GM21576 (cell line): ENCODE data around the gene HDLBP.

Experiments used
- ATAC-seq: cut with Tn5 transposase; IDR thresholded peaks from one replicate; pipeline ENCODE4 v1.9.1; 2021; ENCODE audit warnings: mild to moderate bottlenecking, moderate library complexity; ENCODE audit not compliant: unreplicated experiment

The HDLBP gene

DNA sequence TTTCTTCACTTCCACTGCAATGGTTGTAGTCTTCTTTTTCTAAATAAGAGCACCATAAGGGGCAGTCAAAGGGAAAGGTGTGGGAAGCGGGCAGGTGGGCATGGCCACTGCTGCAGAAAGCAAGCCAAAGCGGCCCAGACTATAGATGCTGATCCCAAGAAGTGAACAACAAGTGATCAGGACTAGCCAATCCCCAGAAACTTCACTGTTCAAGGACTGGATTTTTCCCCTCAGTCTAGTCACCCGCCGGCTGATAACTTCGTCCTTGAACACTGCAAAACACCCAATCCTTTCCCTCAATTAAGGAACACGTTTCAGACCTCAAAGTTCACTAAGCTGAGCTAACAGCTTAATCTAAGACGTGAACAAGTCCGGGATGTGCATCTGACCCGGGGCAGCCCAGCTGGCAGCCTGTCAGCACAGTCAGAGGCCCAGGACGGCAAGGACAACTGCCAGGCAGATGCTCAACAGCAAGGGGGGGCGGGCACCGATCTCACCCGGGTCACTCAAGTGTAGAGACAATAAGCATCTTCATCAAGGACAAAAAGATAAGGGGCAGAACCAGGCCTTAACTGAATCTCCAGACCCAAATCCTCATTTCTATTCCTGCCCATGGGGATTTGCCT, 59.8 kb downstream of the HDLBP start:
- no peak for ATAC-seq

DNA sequence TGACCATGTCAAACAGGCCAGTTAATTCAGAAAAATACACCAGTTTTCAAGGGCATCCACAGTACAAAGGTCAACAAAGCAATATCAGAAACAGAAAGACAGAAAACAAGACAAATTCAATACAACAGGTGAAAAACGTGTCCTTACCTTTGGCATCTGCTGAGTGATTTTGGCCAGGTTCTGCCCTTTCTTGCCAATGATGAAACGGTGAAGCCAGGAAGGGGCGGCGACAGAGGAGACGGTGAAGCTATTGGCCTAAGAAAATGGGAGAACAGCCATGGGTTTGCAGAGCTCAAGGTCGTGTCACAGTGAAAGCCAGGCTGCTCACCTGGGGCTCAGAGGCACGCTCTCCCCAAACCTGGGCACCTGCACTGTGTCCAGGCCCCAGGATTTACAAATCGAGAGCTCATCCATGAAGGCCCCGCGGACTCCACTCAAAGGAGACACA, 60.5 kb downstream of the HDLBP start:
- ATAC-seq: no peak

DNA sequence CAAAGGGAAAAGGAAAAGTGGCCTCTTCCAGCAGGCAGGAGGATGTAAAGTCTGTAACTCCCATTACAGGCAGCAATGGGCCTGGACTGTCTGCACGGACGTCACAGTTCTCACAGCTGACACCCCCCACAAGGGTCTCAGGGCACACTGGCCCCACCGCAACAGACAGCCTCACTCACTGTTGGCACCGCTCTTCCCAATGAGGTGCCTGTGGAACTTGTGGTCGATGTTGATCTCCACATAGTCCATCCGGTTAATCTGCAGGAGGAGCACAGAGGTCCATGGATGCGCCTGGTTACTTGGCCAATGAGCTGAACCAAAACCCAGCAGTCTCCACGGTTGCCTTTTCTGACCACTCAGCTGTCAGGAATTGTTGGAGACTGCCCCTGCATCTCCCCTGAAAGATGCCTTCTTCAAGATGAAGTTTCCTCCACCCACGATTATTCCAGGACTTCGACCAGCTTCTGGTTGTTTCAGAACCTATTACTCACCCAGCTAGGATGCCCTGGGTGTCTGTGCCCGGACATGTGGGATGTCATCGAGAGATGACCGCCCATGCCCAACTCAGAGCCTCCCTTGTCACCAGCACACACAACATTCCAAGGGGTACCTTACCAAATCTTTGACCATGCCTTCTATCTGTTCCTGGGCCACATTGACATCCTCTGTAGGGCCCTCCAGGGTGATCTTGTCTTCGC, 62.5 kb downstream of the HDLBP start:
- ATAC-seq: no peak

DNA sequence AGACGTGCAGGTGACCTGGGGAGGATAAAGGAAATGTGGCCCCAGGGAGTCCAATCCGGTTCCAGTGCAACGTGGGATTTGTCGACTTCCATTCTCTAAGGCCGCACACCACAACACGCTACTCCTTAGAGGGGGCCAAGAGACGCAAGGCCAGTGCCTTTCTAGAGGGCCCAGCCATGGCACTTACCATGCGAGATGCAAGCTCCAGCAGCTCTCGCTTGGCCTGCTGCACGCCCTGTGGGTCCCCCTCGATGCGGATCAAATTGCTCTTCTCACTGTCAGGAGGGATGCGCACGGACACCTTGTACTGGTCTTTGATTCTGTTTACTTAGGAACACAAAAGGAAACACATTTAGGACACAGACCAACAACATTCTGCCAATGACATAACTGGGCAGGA, 65.8 kb downstream of the HDLBP start:
- no peak for ATAC-seq

DNA sequence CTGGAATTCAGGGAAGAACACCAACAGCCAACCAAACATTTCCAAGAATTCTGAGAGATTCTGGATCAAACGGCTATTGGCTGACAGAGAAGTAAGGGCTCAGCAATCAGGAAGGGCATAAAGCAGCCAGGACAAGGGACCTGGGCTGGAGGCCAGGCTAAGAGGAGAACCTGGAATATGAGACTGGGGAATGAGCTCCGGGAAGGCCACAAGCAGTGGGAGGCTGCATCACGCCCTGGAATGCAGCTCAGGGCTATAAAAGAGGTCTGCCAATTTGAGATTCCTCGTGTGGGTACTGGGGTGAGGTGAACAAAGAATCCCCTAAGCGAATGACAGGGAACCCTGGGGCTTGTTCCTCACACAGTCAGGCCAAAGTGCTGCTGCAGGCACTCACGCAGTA, 66.6 kb downstream of the HDLBP start:
- no peak for ATAC-seq

DNA sequence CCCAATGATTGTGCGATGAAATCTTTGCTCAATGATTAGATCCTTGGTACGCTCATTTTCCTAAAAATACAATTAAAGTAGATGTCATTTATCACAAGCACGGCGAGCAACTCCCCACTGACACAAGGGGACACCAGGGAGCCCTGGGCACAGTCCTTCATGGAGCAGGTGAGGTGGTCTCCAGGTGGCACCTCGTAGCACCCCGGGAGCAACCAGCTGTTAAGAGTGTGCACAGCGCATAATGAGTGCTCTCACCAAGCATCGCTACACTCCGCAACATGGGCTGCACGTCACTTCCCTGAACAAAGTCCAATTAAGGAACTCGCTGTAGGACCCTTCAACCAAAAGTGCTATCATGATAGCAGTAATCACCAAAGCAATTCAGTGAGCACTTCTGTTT, 67.2 kb downstream of the HDLBP start:
- ATAC-seq: no peak

DNA sequence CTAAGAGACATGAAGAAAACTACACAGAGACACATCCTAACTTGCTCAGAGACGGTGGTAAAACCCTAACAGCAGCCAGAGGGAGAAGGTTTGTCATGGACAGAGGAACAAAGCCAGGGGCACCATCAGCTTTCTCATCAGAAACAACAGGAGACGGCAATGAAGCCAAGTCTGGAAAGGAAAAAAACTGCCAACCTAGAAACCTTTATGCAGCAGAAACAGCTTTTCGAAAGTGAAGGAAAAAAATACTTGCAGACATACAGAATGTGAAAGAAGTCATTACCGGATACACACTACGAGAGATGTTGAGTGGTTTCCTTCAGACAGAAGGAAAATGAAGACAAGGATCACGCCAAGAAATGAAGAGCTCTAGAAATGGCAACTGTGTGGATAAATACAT, 71.1 kb downstream of the HDLBP start:
- ATAC-seq: no peak

DNA sequence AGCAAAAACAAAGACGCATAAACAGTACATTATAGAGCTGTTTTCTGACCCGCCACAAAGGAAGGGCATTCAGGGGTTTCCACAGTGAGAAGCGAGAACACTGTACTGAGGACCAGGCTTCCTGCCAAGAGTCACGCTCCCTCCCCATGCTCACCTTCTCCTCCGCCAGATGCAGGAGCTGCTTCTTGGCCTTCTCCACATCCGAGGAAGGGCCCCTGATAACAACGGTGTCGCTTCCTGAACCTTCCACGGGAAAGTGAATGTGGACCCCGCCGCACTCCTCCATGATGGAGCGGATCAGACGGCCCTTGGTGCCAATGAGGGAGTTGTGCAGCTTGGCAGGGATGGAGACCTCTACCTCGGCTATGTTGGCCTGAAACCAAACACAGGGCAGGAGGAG, 73.2 kb downstream of the HDLBP start:
- no peak for ATAC-seq

DNA sequence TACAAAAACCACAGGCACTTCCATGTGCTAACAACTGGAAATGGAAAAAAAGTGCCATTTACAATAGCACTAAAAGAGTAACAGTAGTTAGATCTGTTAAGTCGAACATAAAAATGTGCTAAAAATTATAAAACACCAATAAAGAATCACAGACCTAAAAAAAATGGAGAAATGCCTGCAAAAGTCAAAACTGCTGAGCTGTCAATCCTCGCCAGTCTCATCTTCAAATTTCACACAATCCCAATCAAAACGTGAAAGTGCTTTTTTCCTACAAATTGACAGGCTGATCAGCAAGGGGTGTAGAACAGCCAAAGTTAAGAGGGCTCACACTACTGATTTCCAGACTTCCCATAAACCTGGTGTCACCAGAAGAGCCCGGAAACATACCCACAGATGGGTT, 73.8 kb downstream of the HDLBP start:
- no peak for ATAC-seq

DNA sequence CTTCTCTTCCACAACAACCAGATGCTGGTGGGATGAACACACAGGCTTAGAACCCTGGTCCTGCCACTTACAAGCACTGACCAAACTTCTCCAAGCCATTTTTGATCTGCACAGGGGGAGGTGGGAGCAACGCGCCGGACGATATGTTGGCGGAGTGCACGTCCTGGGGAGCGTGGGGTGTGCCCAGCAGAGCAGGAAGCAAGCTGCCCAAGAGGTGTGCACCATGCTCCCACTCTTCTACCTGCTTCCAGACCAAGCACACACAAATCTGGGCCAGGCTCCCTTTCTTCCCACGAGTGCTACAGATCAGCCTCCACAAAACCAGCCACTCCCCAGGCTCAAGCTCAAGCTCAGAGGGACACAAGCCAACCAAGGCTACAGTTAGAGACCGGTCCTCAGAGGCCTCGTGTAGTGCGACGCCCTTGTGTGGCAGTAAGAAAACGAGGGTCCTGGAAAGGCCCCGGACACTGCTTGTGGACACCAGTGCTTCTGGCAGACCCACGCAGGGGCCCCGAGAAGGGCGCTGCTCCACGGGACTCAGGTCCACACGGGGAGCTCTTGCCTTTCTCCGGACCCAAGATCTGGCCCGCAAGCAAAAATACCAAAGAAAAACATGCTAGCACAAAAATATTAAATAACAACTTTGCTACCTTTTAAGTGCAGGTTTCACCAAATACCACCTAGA, 75.0 kb downstream of the HDLBP start:
- no peak for ATAC-seq

DNA sequence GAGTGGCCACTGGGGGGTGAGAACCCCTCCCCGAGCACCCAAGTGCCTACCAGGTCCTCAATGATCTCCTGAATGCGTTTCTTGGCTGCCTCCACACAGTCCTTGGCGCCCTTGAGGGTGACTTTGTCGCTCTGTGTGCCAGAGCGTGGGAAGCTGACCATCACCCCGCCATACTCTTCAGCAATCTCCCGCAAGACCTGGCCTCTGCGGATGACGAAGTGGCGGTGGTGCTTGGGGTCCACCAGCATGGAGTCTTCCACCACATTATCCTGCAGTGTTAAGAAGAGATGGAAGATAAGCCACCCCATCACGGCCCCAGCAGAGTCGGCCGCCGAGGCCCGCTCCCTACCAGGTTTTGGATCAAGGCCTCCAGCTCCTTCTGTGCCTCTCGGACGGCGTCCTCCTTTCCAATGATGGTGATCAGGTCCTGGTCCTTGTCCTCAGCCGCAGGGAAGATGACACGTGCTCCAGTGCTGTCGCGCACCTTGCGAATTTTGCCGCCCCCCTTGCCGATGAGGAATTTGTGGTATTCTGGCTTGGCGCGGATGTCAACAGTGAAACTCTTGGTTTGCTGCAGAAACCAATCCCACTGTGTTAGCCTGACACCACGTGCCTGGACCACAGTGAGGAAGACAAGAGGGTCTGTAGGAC, 75.8 kb downstream of the HDLBP start:
- ATAC-seq: no peak

DNA sequence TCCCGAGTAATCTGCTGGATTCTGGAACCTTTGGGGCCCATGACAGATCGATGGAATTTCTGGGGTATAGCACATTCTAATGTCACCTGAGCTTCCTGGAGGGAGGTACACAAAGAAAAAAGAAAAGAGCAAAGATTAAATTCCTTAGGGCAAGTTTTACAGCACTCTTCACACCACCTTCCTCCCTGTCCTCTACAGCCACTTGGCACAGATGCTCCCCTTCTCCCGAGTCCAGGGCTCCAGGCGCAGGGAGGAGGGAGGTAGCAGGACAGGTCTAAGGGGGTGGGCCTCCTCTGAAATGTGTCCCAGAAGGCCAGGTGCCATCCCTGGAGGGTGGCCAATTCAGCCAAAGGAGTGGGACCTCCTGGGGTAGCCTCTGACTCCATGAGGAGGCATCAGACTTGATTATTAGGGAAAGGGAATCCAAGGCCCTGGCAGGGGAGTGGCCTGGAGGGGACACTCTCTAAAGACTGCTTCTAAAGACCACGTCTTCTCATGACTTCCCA, 76.7 kb downstream of the HDLBP start:
- ATAC-seq: no peak

DNA sequence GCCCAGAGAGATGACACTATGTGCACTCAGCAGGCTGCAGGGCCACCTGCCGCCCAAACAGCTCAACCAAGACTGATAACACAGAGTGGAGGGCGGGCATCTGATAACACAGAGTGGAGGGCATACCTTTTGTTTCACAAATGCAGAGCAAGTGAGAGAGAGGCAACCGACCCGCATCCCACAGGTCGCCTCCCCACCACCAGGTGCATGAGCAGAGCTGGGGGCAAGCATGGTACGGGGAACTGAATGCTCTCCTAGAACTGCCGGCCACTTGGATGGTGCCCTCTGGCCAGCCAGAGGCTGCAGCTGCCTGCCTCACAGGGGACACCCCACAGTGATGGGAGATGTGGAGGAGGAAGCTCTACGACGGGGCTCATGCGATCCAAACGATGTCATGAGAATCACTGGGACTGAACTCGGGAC, 77.5 kb downstream of the HDLBP start:
- ATAC-seq: no peak

DNA sequence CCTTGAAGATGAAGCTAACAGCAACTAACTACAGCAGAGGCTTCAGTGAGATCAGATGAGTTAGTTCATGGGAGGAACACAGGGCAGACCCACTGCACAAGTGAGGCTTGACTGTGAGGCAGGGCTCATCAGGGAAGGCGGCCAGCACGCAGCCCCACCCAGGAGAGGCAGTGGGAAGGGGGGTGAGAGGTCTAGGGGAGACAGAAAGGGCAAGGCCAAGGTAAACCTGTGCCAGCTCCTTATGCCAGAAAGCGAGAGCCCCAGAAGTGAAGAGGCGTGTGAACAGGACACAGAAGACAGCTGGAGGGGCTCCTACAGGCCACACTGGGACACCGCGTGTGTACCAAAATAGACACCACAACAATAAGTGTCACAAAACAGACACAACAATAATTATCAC, 78.4 kb downstream of the HDLBP start:
- ATAC-seq: no peak

DNA sequence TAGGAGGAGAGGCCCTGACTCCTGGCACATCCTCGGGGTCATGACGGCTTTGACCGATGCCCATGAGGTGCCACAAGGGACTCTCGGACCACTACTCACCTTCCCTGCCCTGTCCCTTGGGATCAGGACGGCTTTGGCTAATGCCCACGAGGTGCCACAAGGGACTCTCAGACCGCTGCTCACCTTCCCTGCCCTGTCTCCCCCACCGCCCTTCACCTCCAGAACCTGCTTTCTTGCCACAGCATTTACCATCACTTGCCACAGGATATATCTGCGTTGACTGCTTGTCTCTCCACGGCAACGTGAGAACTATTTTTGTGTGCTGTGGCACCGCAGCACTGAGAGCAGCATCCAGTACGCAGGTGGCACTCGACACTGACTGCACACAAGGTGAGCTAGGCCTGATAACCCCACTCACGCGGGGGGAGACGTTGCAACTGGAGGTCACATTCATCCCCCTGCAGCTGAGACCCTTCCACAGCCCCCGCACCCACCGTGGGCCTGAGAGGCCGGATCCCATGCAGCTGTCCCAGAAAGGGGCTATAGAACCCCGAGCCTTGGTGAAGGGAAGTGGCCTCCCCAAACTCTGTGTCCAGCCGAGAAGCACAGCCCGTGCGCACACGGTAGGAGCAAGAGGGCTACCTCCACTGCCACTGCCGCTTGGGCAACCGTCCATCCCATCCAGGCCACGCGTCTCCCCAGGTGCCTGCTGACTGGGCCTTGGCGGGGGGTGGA, 79.4 kb downstream of the HDLBP start:
- no peak for ATAC-seq

DNA sequence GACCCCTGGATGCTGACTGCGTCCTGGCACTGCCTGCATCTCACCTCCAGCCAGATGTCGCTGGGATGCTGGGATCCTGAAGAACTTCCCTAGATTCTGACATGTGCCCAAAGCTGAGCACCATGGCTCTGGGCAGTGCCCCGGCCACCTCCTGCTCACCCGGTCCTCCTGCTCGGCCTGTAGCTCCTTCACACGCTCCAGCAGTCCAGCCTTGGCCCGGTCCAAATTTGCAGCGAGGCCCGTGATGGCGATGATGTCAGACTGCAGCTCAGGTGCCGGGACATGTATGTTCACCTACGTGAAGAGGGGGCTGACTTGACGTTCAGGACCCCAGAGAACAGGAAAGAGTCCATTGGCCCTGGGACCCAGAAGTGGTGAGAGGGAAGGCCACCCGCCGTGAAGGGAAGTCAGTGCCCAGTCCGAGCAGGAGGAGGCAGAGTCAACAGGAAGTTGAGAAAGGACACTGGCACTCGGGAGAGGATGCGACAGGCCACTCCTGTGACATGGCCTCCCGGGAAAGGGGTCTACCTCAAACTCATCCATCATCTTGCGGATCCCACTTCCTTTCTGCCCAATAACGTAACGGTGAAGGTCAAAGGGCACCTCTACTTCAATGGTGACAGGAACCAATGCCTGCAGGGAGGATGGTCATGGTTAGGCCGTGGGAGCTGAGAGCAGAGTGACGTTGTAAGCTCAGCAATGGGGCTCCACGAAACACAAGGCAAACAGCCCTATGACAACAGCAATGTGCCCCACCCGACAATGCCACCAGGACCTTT, 80.3 kb downstream of the HDLBP start:
- no peak for ATAC-seq

DNA sequence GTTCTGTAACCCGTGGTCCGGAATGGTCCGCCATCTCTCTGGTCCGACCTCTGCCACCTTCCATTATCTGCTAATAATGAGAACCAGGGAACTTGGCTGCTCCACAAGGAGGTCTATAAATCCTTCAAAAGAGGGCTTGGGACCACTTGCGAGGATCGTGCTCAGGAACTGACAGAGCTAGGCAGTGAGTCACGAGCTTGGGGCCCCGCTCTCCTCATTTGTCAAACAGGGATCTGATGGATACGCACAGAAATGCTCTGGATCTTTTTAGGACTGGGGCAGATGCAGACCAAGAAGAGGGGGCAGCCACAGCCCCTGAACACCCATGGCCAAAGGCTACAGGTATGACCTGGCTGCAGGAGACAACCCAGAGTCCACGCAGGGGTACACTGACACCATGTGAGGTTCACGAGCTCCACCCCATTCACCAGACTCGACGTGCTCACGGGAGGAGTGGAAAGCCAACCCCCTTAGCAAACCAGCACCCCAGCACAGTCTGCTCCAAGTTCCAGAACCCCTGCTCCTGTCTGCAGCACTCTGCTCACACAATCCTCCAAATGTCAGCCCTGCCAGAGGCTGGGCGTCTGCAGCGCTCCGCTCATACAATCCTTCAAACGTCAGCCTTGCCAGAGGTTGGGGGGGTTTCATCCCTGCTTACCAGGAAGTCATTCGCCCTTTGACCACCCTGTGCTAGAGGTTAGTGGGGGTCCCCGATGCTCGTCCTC, 81.2 kb downstream of the HDLBP start:
- no peak for ATAC-seq

DNA sequence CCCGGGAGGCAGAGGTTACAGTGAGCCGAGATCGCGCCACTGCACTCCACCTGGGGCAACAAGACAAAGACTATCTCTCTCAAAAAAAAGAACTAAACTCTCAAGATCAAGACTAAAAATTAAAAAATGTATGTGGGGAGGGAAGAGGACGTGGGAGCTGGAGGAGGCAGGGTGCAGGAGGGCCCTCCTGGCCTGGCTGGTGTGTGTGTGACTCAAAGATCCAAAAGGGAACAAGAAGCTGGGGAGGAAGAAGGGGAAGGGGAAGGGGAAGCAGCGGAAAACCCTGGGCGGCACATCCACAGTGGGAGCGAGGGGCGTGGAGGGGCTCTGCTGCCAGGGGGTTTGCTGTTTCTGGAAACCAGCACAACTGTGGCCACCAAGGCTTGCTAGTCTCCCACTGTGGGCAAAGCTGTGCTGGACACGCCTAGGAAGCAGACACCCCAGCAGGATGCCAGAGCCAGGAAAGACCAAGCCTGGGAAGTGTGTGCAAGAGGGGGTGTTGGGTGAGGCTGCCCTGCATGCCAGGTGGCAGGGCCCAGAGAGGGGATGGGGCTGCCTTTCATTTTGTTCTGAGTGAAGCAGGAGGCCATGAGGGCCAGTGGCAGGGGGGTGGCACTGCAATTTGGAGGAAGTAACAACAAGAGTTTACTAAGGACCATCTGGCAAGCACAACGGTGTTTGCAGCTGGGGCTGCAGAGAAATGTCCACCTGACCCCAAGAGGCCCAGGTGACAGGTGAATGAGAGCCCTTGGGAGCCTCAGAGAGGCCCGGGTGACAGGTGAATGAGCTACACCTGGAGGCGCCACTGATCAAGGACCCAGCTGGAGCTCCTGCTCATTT, 82.5 kb downstream of the HDLBP start:
- no peak for ATAC-seq

DNA sequence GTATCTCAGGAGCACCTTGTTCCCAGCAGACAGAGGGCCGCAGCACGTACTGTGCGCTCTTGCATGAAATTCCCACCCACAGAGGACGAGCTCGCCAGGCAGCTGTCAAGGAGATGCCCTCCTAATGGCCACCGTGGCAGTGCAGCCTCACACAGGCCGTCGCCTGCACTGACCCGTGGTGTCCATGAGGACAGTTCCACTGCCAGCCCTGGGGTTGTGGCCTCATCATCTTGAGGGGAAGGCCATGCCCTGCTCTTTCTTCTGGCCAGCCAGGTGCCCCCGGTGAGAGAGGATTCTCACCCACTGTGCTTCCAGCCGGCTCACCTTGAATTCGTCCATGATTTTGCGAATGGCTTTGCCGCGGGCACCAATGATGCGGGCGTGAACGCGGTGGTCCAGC, 85.0 kb downstream of the HDLBP start:
- ATAC-seq: no peak
